SK-N-SH treated with all-trans-retinoic acid at 6 μM for 48 hours (cell line): ENCODE measurements around the gene CIB1.

Source experiments
- ARNTL ChIP-seq: fragments of 450-650 bp; formaldehyde crosslinking; IDR thresholded peaks from 2 replicates; pipeline ENCODE4 v1.5.0; 2020; ENCODE audit warnings: low read depth, mild to moderate bottlenecking, moderate library complexity, borderline replicate concordance
- BACH2 ChIP-seq: fragments of 250-450 bp; sonication (Bioruptor Pico); IDR thresholded peaks from 2 replicates; pipeline ENCODE4 v1.9.0; 2021; ENCODE audit warnings: mild to moderate bottlenecking, borderline replicate concordance
- CREB5 ChIP-seq: fragments of 250-450 bp; sonication (Bioruptor Pico); IDR thresholded peaks from 2 replicates; pipeline ENCODE4 v1.5.1; 2020; ENCODE audit warnings: low read depth, mild to moderate bottlenecking, moderate library complexity
- CSDC2 ChIP-seq: fragments of 250-450 bp; sonication (Bioruptor Pico); IDR thresholded peaks from 2 replicates; pipeline ENCODE4 v1.5.0; 2020; ENCODE audit warnings: mild to moderate bottlenecking, moderate library complexity
- ISL1 ChIP-seq: fragments of 250-450 bp; sonication (Bioruptor Pico); IDR thresholded peaks from 2 replicates; pipeline ENCODE4 v2.1.2; 2022; ENCODE audit warnings: mild to moderate bottlenecking, moderate library complexity
- OSR1 ChIP-seq: fragments of 250-450 bp; sonication (Bioruptor Pico); IDR thresholded peaks from 2 replicates; pipeline ENCODE4 v1.8.0; 2022; ENCODE audit warnings: moderate library complexity, mild to moderate bottlenecking, inconsistent platforms
- PATZ1 ChIP-seq: fragments of 250-450 bp; sonication (Bioruptor Pico); IDR thresholded peaks from 2 replicates; pipeline ENCODE4 v1.8.0; 2020; ENCODE audit warnings: mild to moderate bottlenecking, moderate library complexity, borderline replicate concordance
- PPARA ChIP-seq: fragments of 250-450 bp; sonication (Bioruptor Pico); IDR thresholded peaks from 2 replicates; pipeline ENCODE4 v1.5.0; 2020; ENCODE audit warnings: mild to moderate bottlenecking, borderline replicate concordance
- RARB ChIP-seq: fragments of 250-450 bp; sonication (Bioruptor Pico); IDR thresholded peaks from 2 replicates; pipeline ENCODE4 v1.8.0; 2021; ENCODE audit warnings: mild to moderate bottlenecking, moderate library complexity
- TSHZ2 ChIP-seq: fragments of 250-450 bp; sonication (Bioruptor Pico); IDR thresholded peaks from 2 replicates; pipeline ENCODE4 v1.5.0; 2020; ENCODE audit warnings: mild to moderate bottlenecking, moderate library complexity
- ZC3H10 ChIP-seq: fragments of 250-450 bp; sonication (Bioruptor Pico); IDR thresholded peaks from 2 replicates; pipeline ENCODE4 v1.5.1; 2021; ENCODE audit warnings: mild to moderate bottlenecking, moderate library complexity
- ZFP3 ChIP-seq: fragments of 250-450 bp; sonication (Bioruptor Pico); IDR thresholded peaks from 2 replicates; pipeline ENCODE4 v1.5.0; 2020; ENCODE audit warnings: mild to moderate bottlenecking, moderate library complexity
- ZFP30 ChIP-seq: fragments of 450-650 bp; formaldehyde crosslinking; IDR thresholded peaks from 2 replicates; pipeline ENCODE4 v1.5.0; 2022; ENCODE audit warnings: mild to moderate bottlenecking, moderate library complexity
- ZNF70 ChIP-seq: fragments of 450-650 bp; formaldehyde crosslinking; IDR thresholded peaks from 2 replicates; pipeline ENCODE4 v1.5.0; 2020; ENCODE audit warnings: mild to moderate bottlenecking, moderate library complexity

GRCh38 chr15:90190606-90191343 is 43.0 kb downstream of the CIB1 start:
- TF ChIP-seq ZNF70 (CRISPR knock-in tag) (no peak), TSHZ2 (no peak), PPARA (CRISPR knock-in tag) (no peak), ARNTL (no peak), RARB (CRISPR knock-in tag) (no peak), ZFP3 (CRISPR knock-in tag) (no peak), PATZ1 (CRISPR knock-in tag) (no peak), ISL1 (CRISPR knock-in tag) (no peak), OSR1 (CRISPR knock-in tag) (no peak), BACH2 (no peak), CSDC2 (CRISPR knock-in tag) (no peak), CREB5 (CRISPR knock-in tag) (no peak), ZFP30 (CRISPR knock-in tag) (no peak), ZC3H10 (no peak)
